HG03135 (cell line): Measurements from ENCODE around the gene OR52W1.
A peak's percentile ranks its signal among the peaks of the same experiment; 100 is the strongest.
"Not testable (repeated sequence)": the region's sequence is repeated elsewhere in the genome, so short reads cannot be mapped to it uniquely, and the experiment has no call there.

Source experiments
- ATAC-seq: cut with Tn5 transposase; IDR thresholded peaks from one replicate; pipeline ENCODE4 v1.9.1; 2021; ENCODE audit warnings: mild to moderate bottlenecking, moderate library complexity; ENCODE audit not compliant: unreplicated experiment

Gene OR52W1

GRCh38 chr11:6216501-6216900 lies 17.5 kb downstream of the OR52W1 start:
- no peak for ATAC-seq

GRCh38 chr11:6217722-6218121 lies 18.7 kb downstream of the OR52W1 start:
- no peak for ATAC-seq

- ATAC-seq = no peak
Measured at GRCh38 chr11:6219359-6219758, 20.3 kb downstream of the OR52W1 start.

- ATAC-seq = no peak
Measured at GRCh38 chr11:6223854-6224253, 24.8 kb downstream of the OR52W1 start.

- no peak for ATAC-seq
Measured at GRCh38 chr11:6224421-6224820, 25.4 kb downstream of the OR52W1 start.

GRCh38 chr11:6225024-6225423 lies 26.0 kb downstream of the OR52W1 start:
- no peak for ATAC-seq

- no peak for ATAC-seq
Measured at GRCh38 chr11:6225896-6226295, 26.9 kb downstream of the OR52W1 start.

GRCh38 chr11:6228520-6228919 lies 29.5 kb downstream of the OR52W1 start:
- ATAC-seq = no peak

- no peak for ATAC-seq
Measured at GRCh38 chr11:6229911-6230310, 30.9 kb downstream of the OR52W1 start.

- no peak for ATAC-seq
Measured at GRCh38 chr11:6232899-6233298, 33.9 kb downstream of the OR52W1 start.

GRCh38 chr11:6233984-6234386 lies 35.0 kb downstream of the OR52W1 start:
- ATAC-seq = no peak

GRCh38 chr11:6234387-6235107 lies 35.5 kb downstream of the OR52W1 start, which contains the start of gene FHIP1B:
Gene FHIP1B (minus strand): TSS chr11:6234636. CDS start chr11:6224516, 10,120 bp downstream.
- ATAC-seq = peak; percentile 96

- no peak for ATAC-seq
Measured at GRCh38 chr11:6237266-6237665, 38.2 kb downstream of the OR52W1 start.

GRCh38 chr11:6237761-6238302 lies 38.8 kb downstream of the OR52W1 start:
- no peak for ATAC-seq

GRCh38 chr11:6238902-6239301 lies 39.9 kb downstream of the OR52W1 start, which contains the start of gene CNGA4:
Gene CNGA4 (plus strand): TSS chr11:6239089. CDS start chr11:6239207, 118 bp downstream.
- no peak for ATAC-seq

GRCh38 chr11:6240139-6240538 lies 41.1 kb downstream of the OR52W1 start:
- ATAC-seq = no peak

GRCh38 chr11:6240781-6241180 lies 41.8 kb downstream of the OR52W1 start:
- no peak for ATAC-seq

GRCh38 chr11:6241316-6241715 lies 42.3 kb downstream of the OR52W1 start:
- ATAC-seq = no peak

- ATAC-seq = no peak
Measured at GRCh38 chr11:6245536-6245935, 46.5 kb downstream of the OR52W1 start.

GRCh38 chr11:6248248-6248647 lies 49.2 kb downstream of the OR52W1 start:
- ATAC-seq = no peak

GRCh38 chr11:6248897-6249296 lies 49.9 kb downstream of the OR52W1 start:
- not testable (repeated sequence) for ATAC-seq
